Measurements from ENCODE around the gene GPER1. TPM values are rescaled to one million over a fixed set of nuclear protein-coding genes. Genes with fewer than 3 reads are reported as not detected.
A peak's percentile ranks its signal among the peaks of the same experiment; 100 is the strongest.

GPER1 gene
- total RNA-seq, 3 donors from 2014 or later: 7.9 to 14.7 (median 9.8) TPM

- Histone ChIP-seq H3K4me1 (ENCODE audit: low read depth) (no peaks in the 10 kb centered on the region), H3K9me3 (no peaks in the 10 kb centered on the region), H3K36me3 (ENCODE audit: low read depth) (no peaks in the 10 kb centered on the region), H3K4me3 (no peak overlapping the region)
- intact Hi-C loops (cut with DNase I, micrococcal nuclease): no loop called here
- ATAC-seq: no peak
- TF ChIP-seq, protein P1, sequence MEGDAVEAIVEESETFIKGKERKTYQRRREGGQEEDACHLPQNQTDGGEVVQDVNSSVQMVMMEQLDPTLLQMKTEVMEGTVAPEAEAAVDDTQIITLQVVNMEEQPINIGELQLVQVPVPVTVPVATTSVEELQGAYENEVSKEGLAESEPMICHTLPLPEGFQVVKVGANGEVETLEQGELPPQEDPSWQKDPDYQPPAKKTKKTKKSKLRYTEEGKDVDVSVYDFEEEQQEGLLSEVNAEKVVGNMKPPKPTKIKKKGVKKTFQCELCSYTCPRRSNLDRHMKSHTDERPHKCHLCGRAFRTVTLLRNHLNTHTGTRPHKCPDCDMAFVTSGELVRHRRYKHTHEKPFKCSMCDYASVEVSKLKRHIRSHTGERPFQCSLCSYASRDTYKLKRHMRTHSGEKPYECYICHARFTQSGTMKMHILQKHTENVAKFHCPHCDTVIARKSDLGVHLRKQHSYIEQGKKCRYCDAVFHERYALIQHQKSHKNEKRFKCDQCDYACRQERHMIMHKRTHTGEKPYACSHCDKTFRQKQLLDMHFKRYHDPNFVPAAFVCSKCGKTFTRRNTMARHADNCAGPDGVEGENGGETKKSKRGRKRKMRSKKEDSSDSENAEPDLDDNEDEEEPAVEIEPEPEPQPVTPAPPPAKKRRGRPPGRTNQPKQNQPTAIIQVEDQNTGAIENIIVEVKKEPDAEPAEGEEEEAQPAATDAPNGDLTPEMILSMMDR (IDR thresholded peaks at IDR 0.05): no peak
- no peak for DNase-seq
Observed at GRCh38 chr7:1080252-1080920, 7.5 kb upstream of the GPER1 start.

DNA sequence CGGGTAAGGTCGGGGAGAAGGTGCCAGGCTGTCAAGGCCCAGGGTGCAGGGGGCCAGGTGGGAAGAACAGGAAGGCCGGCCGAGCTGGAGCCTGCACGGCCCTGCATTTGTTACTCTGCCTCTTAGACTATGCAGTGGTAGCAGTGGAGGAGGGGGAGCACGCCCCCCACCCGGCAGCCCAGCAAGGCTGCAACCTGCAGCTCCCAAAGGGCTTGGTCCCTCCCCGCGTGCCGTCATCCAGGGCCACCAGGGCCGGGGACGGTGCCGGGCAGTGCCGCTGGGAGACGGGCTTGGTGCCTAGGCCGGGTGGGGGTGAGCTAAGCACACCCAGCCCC, 7.0 kb upstream of the GPER1 start:
- TF ChIP-seq, protein P1 (IDR thresholded peaks at IDR 0.05): no peak
- H3K36me3 ChIP-seq (ENCODE audit: low read depth): no peaks in the 10 kb centered on the region
- ATAC-seq (no peak), DNase-seq (no peak)
- no peak overlapping the region for H3K4me3 ChIP-seq
- intact Hi-C loops (cut with DNase I, micrococcal nuclease): no loop called here
- no peaks in the 10 kb centered on the region for H3K9me3 ChIP-seq
- no peaks in the 10 kb centered on the region for H3K4me1 ChIP-seq (ENCODE audit: low read depth)

DNA sequence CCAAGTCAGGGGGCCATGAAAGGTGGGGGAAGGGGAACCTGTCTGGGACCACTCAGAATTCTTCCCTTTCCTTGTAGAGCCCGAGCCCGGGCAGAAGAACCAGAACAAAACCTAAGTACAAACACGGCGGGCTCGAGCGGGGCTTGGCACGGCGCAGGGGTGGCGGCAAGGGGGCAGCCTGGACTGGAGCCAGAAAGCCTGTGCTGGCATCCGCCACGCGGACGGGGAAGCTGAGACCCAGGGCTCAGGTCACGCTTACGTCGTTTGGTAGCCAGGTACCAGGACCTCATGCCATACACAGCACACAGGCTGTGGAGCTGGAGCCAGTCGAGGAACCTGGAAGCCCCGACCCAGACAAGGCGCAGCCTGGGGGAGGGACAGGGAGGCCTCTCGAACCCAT, 6.6 kb upstream of the GPER1 start:
- Histone ChIP-seq H3K4me3 (no peak overlapping the region), H3K36me3 (ENCODE audit: low read depth) (no peaks in the 10 kb centered on the region), H3K4me1 (ENCODE audit: low read depth) (peaks cover under 1% of the 10 kb centered on the region), H3K9me3 (no peaks in the 10 kb centered on the region)
- intact Hi-C loops (cut with DNase I, micrococcal nuclease): no loop called here
- no peak for DNase-seq
- TF ChIP-seq, protein P1 (IDR thresholded peaks at IDR 0.05): no peak
- no peak for ATAC-seq

DNA sequence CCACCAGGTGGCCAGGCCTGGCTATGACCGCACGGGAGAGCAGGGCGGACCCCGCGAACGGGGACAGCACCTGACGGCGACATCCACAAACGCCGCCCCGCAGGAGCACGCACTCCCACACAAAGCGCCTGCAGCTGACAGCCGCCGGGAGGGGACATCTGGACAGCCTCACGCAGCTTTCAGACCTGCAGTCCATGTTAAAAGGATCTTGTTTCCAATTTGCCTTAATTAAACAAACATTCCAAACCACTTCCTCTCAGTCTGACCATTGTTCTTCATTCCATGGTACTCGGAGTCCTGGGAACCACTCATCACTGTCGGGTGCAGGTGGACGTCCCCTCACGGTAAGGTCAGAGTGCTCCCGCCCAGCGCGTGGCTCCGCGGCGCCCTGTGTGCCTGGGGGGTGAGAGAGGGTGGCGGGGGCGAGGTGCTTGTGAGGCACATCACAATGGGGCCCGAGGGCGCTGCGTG, 5.9 kb upstream of the GPER1 start:
- intact Hi-C loops (cut with DNase I, micrococcal nuclease): no loop called here
- TF ChIP-seq, protein P1 (IDR thresholded peaks at IDR 0.05): no peak
- no peak for DNase-seq
- peaks cover 6% of the 10 kb centered on the region for H3K4me1 ChIP-seq (ENCODE audit: low read depth)
- H3K4me3 ChIP-seq: no peak overlapping the region
- H3K36me3 ChIP-seq (ENCODE audit: low read depth): no peaks in the 10 kb centered on the region
- H3K9me3 ChIP-seq: no peaks in the 10 kb centered on the region
- no peak for ATAC-seq

- intact Hi-C loops (cut with DNase I, micrococcal nuclease): no loop called here
- TF ChIP-seq, protein P1 (IDR thresholded peaks at IDR 0.05): no peak
- peak; percentile 88 to 89 (median 89) for DNase-seq
- ATAC-seq: peak; percentile 60
- Histone ChIP-seq H3K4me3 (no peak overlapping the region), H3K9me3 (no peaks in the 10 kb centered on the region), H3K4me1 (ENCODE audit: low read depth) (peaks cover 15% of the 10 kb centered on the region), H3K36me3 (ENCODE audit: low read depth) (no peaks in the 10 kb centered on the region)
Observed at GRCh38 chr7:1083729-1084657, 3.9 kb upstream of the GPER1 start.
